Gastroesophageal sphincter (tissue), 4 donors: ENCODE results near the gene SHOC2. TPM values are rescaled to one million over a fixed set of nuclear protein-coding genes. Genes with fewer than 3 reads are reported as not detected.
A peak's percentile ranks its signal among the peaks of the same experiment; 100 is the strongest.

ENCODE experiments used
- ATAC-seq: fragments of 150-250 bp; one replicate; pipeline ENCODE4 v1.9.1; 2016; ENCODE audit warnings: mild to moderate bottlenecking, moderate library complexity
- H3K27ac ChIP-seq, 4 donors: fragments of 200-600 bp; sonication (generic) in 3 of 4; 1 replicate in 3 of 4; 2 replicates in 1 of 4; pipeline ENCODE4 v1.5.1; 2016 to 2019
- H3K27me3 ChIP-seq: fragments of 200-600 bp; sonication (generic); one replicate; pipeline ENCODE4 v1.5.1; 2019
- H3K36me3 ChIP-seq, 2 donors: fragments of 200-600 bp; sonication (generic); one replicate each; pipeline ENCODE4 v1.5.1; 2019; ENCODE audit warnings: control low read depth in 1 of 2
- H3K4me1 ChIP-seq, 3 donors: fragments of 200-600 bp; sonication (generic); 1 replicate in 2 of 3; 2 replicates in 1 of 3; pipeline ENCODE4 v1.5.1; 2016 to 2019; ENCODE audit warnings: control low read depth in 2 of 3
- H3K4me3 ChIP-seq, 2 donors: fragments of 200-600 bp; sonication (generic); one replicate each; pipeline ENCODE4 v1.5.1; 2019; ENCODE audit warnings: mild to moderate bottlenecking in 1 of 2, moderate library complexity in 1 of 2
- H3K9me3 ChIP-seq, 3 donors: fragments of 200-600 bp; sonication (generic); one replicate each; pipeline ENCODE4 v1.5.1; 2017 to 2019; ENCODE audit warnings: control low read depth in 2 of 3
- EP300 ChIP-seq: sonication (generic); formaldehyde crosslinking; IDR thresholded peaks from one replicate; pipeline ENCODE4 v1.6.1; 2017; ENCODE audit warnings: antibody characterized with exemption, mild to moderate bottlenecking
- POLR2A ChIP-seq, 2 donors: fragments of 450-650 bp; IDR thresholded peaks; one replicate each; pipeline ENCODE4 v1.6.1; 2017; ENCODE audit warnings: antibody characterized with exemption in 2 of 2, mild to moderate bottlenecking in 2 of 2, moderate library complexity in 1 of 2
- POLR2AphosphoS5 ChIP-seq: sonication (generic); formaldehyde crosslinking; IDR thresholded peaks from one replicate; pipeline ENCODE4 v1.6.1; 2017; ENCODE audit warnings: antibody characterized with exemption
- WGBS, 2 donors: methylation state at CpG; one replicate each; pipeline ENCODE4 v1.1.5; 2018; ENCODE audit warnings: low coverage in 1 of 2; 5-methylcytosine and 5-hydroxymethylcytosine counted together
- total RNA-seq, 4 donors: library from RNA; depleted of rRNA; stranded (reverse); fragments of >200 nt; gene quantifications; one replicate each; pipeline ENCODE4 v1.1.0, GENCODE V29; 2016
- TF ChIP-seq, protein P1 (sequence below), 4 experiments: fragments of 200-600 bp in 2 of 4; fragments of 450-650 bp in 2 of 4; sonication (generic) in 1 of 4; IDR thresholded peaks; one replicate each; pipeline ENCODE4 v1.5.1; 2017 to 2019; ENCODE audit warnings: antibody characterized with exemption in 4 of 4, mild to moderate bottlenecking in 2 of 4, moderate library complexity in 2 of 4

SHOC2 gene
- 10 to 100 TPM; 50.5 to 66.0 (median 58.4) TPM for total RNA-seq

DNA sequence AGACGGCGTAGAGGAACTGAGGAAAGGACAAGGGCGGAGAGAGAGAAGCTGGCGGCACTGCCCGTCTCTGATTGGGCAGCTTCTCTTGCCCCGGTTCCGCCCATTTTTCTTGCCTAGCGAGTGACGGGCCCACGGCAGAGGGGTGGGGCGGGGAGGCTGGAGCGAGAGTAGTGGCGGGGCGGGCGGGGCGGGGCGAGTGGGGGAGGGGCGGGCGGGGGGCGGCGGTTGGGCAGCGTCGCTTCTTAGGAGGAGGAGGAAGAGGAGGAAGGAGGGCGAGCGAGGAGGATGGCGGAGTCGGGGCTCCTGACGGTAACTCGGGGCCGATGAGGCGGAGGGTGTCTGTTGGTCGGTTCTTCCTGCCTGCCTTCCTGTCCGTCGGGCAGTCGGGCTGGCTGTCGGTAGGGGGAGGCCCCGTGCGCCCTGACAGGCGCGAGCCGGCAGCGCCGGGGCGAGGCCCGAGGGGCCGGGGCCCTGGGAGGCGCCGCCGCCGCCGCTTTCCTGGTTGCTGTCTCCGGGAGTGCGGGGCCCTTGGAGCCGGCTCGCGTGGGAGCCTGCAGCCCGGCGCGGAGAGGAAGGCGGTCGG, at the start of gene SHOC2:
Gene SHOC2, plus strand, starts transcription at position 256 of the 583 bp plus-strand sequence. CDS start 44,755 bp downstream, outside the sequence.
- TF ChIP-seq POLR2AphosphoS5 (peak; percentile 82), POLR2A (IDR thresholded peaks at IDR 0.05) (peak; percentile 83 to 84), EP300 (no peak)
- TF ChIP-seq, protein P1, sequence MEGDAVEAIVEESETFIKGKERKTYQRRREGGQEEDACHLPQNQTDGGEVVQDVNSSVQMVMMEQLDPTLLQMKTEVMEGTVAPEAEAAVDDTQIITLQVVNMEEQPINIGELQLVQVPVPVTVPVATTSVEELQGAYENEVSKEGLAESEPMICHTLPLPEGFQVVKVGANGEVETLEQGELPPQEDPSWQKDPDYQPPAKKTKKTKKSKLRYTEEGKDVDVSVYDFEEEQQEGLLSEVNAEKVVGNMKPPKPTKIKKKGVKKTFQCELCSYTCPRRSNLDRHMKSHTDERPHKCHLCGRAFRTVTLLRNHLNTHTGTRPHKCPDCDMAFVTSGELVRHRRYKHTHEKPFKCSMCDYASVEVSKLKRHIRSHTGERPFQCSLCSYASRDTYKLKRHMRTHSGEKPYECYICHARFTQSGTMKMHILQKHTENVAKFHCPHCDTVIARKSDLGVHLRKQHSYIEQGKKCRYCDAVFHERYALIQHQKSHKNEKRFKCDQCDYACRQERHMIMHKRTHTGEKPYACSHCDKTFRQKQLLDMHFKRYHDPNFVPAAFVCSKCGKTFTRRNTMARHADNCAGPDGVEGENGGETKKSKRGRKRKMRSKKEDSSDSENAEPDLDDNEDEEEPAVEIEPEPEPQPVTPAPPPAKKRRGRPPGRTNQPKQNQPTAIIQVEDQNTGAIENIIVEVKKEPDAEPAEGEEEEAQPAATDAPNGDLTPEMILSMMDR (IDR thresholded peaks at IDR 0.05), result peak in 3 of 4 experiments; percentile 34 to 54 (median 44)
- Histone ChIP-seq H3K4me1 (peaks cover 8 to 53% (median 11%) of the 10 kb centered on the region in 3 donors), H3K27me3 (no peaks in the 10 kb centered on the region), H3K9me3 (no peaks in the 10 kb centered on the region), H3K36me3 (peaks cover 0 to 3% of the 10 kb centered on the region in 2 donors), H3K27ac (peak within 1 kb of the TSS; percentile 90 to 99 (median 98)), H3K4me3 (peak within 1 kb of the TSS; percentile 62 to 77)
- peak; percentile 56 for ATAC-seq
- WGBS, 2 donors, result 0% methylated on average over 5 to 8 of the region's 61 CpGs

DNA sequence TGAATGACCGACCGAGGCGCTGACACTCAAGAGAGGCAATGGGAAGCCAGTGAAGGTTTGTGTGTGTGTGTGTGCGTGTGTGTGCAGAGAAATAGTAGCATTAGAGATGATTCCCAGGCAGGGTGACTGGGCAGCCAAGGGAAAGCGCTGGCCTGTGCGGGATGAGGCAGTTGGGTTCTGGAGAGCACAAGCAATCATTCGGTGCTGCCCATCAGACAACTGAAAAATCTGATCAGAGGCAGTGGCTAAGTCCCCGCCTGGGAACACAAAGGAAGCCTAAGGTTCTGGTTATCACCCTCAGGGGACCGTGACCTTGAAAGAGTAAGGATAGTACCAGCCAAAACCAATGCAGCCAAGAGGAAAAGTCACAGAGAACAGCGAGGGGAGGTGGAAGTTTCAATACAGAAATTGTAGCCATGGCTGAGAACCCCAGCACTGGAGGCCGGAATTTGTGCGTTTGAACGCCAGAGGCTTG, 48.5 kb upstream of the SHOC2 start:
- Histone ChIP-seq H3K36me3 (no peaks in the 10 kb centered on the region), H3K27me3 (no peaks in the 10 kb centered on the region), H3K4me1 (peaks cover 0 to 38% (median 7%) of the 10 kb centered on the region in 3 donors), H3K27ac (peak overlapping the region; percentile 52 to 100 (median 96)), H3K4me3 (peak overlapping the region in 1 of 2 donors; percentile 76), H3K9me3 (no peaks in the 10 kb centered on the region)
- TF ChIP-seq, protein P1 (IDR thresholded peaks at IDR 0.05), result no peak
- TF ChIP-seq EP300 (no peak), POLR2A (IDR thresholded peaks at IDR 0.05) (no peak), POLR2AphosphoS5 (no peak)
- no peak for ATAC-seq
- 60 to 62% methylated on average over 11 to 12 of the region's 13 CpGs for WGBS, 2 donors

DNA sequence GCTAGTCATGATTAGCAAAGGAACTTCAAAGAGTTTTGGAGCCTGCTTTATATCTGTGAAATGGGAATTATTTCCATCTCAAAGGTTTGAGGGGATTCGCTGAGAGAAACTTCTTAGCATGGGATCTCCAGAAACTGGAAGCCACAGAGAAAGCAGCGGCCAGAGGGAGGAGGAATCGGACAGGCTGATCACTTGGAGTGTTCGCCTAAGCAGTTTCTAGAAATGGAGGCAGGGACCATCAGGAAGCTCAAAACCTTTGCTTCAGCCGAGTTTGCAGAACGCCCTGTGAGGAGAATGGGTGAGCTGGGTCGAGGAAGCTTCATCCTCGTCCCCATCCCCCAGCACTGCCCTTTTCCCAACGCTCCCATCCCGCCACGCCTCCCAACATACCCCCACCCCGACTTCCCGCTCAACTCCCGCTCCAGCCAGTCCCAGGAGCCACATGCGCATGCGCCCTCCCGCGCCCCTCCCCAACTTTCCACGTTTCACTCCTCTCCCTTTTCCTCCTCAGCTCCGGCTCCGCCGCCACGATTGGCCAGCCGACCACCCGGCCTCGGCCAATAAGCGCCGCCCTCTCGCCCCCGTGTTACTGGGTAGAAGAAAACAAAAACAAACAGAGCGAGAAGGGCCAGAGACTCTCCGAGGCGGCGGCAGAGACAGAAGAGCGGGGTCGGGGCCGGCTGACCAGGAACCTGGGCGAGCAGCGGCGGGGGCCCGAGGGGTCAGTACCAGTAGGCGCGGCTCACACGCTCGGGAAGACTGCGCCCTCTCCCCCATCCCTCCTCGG, 47.9 kb upstream of the SHOC2 start, which contains the start of gene PDCD4:
Gene PDCD4, plus strand, starts transcription at position 631 of the 787 bp plus-strand sequence. CDS start 4,100 bp downstream, outside the sequence.
- Histone ChIP-seq H3K9me3 (no peaks in the 10 kb centered on the region), H3K36me3 (peaks cover 0 to 4% of the 10 kb centered on the region in 2 donors), H3K27ac (peak within 1 kb of the TSS; percentile 84 to 100 (median 96)), H3K4me3 (peak within 1 kb of the TSS; percentile 74 to 76), H3K4me1 (peaks cover 0 to 40% (median 7%) of the 10 kb centered on the region in 3 donors), H3K27me3 (no peaks in the 10 kb centered on the region)
- TF ChIP-seq POLR2AphosphoS5 (peak; percentile 95), POLR2A (IDR thresholded peaks at IDR 0.05) (peak; percentile 85 to 87), EP300 (no peak)
- TF ChIP-seq, protein P1 (IDR thresholded peaks at IDR 0.05), result no peak
- WGBS, 2 donors, result 2 to 11% methylated on average over 4 to 21 of the region's 47 CpGs
- peak; percentile 97 for ATAC-seq

DNA sequence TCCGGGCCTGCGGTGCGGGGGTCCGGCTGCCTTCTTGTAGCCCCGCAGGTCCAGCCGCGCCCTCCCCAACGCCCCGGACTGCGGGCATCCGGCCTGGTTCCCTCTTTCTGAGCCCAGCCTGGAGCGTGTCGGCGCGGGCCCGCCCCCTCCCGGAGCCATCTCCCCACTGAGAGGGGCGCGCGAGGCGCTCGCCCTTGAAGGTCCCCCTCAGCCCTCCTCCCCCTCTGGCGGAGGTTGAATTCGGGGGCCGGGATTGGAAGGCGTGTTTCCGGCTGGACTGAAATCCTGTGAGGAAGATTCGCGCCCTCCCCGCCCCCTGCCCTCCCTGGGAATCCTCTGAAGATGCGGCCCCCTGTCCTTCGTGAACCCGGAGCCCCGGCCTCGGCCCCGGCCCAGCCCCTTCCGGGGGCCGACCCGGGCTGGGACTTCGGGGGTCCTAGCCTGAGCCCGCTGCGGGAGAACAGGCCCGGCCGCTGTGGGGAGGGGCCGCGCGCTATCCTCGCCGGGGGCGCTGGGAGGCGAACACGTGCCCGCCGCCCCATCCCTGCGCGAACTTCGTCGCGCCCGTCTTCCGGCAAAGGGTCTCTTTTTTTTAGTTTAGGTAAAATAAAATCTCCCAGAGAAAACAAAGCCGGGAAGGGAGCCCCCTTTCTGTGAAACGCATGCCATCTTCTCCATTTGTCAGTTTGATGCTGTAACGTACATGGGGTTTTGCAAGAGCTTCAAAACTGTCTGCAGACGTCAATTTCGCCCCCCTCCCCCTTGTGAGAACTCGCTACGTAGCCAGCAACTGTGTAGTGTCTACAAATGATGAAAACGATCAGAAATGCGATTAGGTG, 47.0 kb upstream of the SHOC2 start:
- H3K4me1 ChIP-seq, result peaks cover 4 to 49% (median 7%) of the 10 kb centered on the region in 3 donors
- 0% methylated on average over 5 to 11 of the region's 70 CpGs for WGBS, 2 donors

More for the DNA sequence above, 47.0 kb upstream of the SHOC2 start:
- H3K9me3 ChIP-seq, result no peaks in the 10 kb centered on the region
- no peaks in the 10 kb centered on the region for H3K27me3 ChIP-seq
- H3K27ac ChIP-seq, result peak overlapping the region; percentile 84 to 100 (median 96)
- peak overlapping the region; percentile 74 to 76 for H3K4me3 ChIP-seq
- peak; percentile 72 for ATAC-seq
- TF ChIP-seq POLR2A (IDR thresholded peaks at IDR 0.05) (no peak), POLR2AphosphoS5 (peak; percentile 66)
- TF ChIP-seq, protein P1 (IDR thresholded peaks at IDR 0.05), result peak in 3 of 4 experiments; percentile 3 to 26 (median 4)
- H3K36me3 ChIP-seq, result peaks cover 0 to 11% of the 10 kb centered on the region in 2 donors
